ENCODE data around the gene DNAAF1. TPM values are rescaled to one million over a fixed set of nuclear protein-coding genes. Genes with fewer than 3 reads are reported as not detected.

DNAAF1 gene
- total and polyA plus RNA-seq, 2 of the 4 experiments (the other 2 are of a cell fraction), result 0.05 TPM; not detected in 1

DNA sequence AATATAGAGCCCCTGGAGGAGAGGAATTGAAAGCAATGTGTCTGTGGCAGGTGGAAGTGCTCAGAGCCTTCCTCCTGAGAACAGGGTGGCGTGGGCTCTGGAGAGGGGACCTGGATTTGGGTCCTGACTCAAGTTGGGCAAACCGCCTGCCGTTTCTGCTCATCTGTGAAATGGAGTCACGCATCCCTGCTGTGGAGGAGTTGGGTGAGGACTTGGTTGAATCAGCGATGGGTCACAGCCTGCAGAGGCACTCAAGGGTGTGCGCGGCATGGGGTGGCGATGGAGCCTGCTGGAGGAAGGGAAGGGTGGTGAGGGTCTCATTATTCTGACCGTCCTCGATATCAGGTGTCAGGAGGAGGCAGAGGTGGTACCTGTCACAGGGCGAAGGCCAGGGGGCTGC is 48.9 kb downstream of the DNAAF1 start:
- no TSS peak for BruUV-seq (replicated peaks)
- Histone ChIP-seq H3K4me3 (ENCODE audit: insufficient read depth, low read depth, low read length) (no peak overlapping the region), H2BK5ac (ENCODE audit: low read depth, low read length, poor library complexity, severe bottlenecking) (no peak overlapping the region), H3K4me2 (ENCODE audit: low read depth, low read length) (no peak overlapping the region), H4K5ac (ENCODE audit: low read depth, low read length) (no peak overlapping the region), H2AFZ (replicated peaks; ENCODE audit: low read length, poor library complexity) (no peak overlapping the region), H3K27ac (ENCODE audit: insufficient read depth, low read length) (no peak overlapping the region), H3K56ac (ENCODE audit: extremely low read depth, insufficient read depth, low read length) (no peak overlapping the region), H3K18ac (ENCODE audit: low read depth, low read length) (no peak overlapping the region), H3K27me3 (ENCODE audit: control insufficient read depth, insufficient read depth, low read length) (peaks cover 25% of the 10 kb centered on the region), H4K20me1 (ENCODE audit: insufficient read depth, low read length) (no peaks in the 10 kb centered on the region; the same call in 1 of the 2 replicates), H2AK9ac (replicated peaks; ENCODE audit: low read depth, low read length, poor library complexity) (no peak overlapping the region), H2BK20ac (ENCODE audit: low read depth, low read length) (no peak overlapping the region), H3K9ac (ENCODE audit: low read depth, low read length) (no peak overlapping the region), H3K4me1 (ENCODE audit: control insufficient read depth, insufficient read depth, low read length) (peaks cover 2% of the 10 kb centered on the region; the same call in 1 of the 2 replicates), H3K4ac (ENCODE audit: low read depth, low read length) (no peak overlapping the region), H4K91ac (ENCODE audit: insufficient read depth, low read depth, low read length) (no peak overlapping the region), H2BK15ac (ENCODE audit: low read depth, low read length) (no peak overlapping the region), H2BK120ac (ENCODE audit: low read depth, low read length) (no peak overlapping the region), H3K23ac (ENCODE audit: low read depth, low read length) (no peak overlapping the region), H4K8ac (ENCODE audit: low read depth in 2 of 2, low read length in 2 of 2) (no peak overlapping the region), H2AK5ac (ENCODE audit: low read depth, low read length) (no peak overlapping the region), H3K9me1 (ENCODE audit: insufficient read depth, low read length) (no peaks in the 10 kb centered on the region), H3K36me3 (ENCODE audit: control insufficient read depth, insufficient read depth, low read length) (no peaks in the 10 kb centered on the region), H3K14ac (replicated peaks; ENCODE audit: low read depth, low read length) (no peak overlapping the region), H3K79me1 (ENCODE audit: low read depth in 1 of 2, low read length in 2 of 2) (no peaks in the 10 kb centered on the region), H3K9me3 (ENCODE audit: control insufficient read depth, insufficient read depth, low read length) (no peaks in the 10 kb centered on the region)
- TF ChIP-seq RFX5 (IDR thresholded peaks at IDR 0.05; ENCODE audit: low read depth, low read length), result no peak
- no peak for TF ChIP-seq NFE2L2 (IDR thresholded peaks at IDR 0.05; ENCODE audit: low read depth, low read length)
- TF ChIP-seq, protein P1, sequence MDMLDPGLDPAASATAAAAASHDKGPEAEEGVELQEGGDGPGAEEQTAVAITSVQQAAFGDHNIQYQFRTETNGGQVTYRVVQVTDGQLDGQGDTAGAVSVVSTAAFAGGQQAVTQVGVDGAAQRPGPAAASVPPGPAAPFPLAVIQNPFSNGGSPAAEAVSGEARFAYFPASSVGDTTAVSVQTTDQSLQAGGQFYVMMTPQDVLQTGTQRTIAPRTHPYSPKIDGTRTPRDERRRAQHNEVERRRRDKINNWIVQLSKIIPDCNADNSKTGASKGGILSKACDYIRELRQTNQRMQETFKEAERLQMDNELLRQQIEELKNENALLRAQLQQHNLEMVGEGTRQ (IDR thresholded peaks at IDR 0.05; ENCODE audit: low read depth, low read length), result no peak
- no peak for TF ChIP-seq POLR2A (IDR thresholded peaks at IDR 0.05; ENCODE audit: low read depth, low read length)
- no peak for TF ChIP-seq RCOR1 (IDR thresholded peaks at IDR 0.05; ENCODE audit: insufficient replicate concordance, low read length)
- ChIA-PET CTCF (no interaction called here), POLR2A (ENCODE audit: unreplicated experiment) (no interaction called here)
- ATAC-seq (ENCODE audit: low read depth) (no peak), DNase-seq (no peak)
- no CpG with 5 or more reads among the region's 11 CpGs for WGBS, 2 experiments (ENCODE audit: extremely low coverage in 2 of 2, insufficient read length in 1 of 2)
- intact Hi-C loops (cut with micrococcal nuclease) (no loop called here), dilution Hi-C loops (cut with HindIII; ENCODE audit: low sequenced_read_pairs, unreplicated experiment) (no loop called here), in situ Hi-C loops (cut with MboI; ENCODE audit: low sequenced_read_pairs) (no loop called here)
